HEK293 (cell line): Measurements from ENCODE around the gene DUSP1.

ENCODE experiments used
- ATF2 ChIP-seq: fragments of 450-650 bp; formaldehyde crosslinking; IDR thresholded peaks from 2 replicates; pipeline ENCODE4 v1.5.1; 2016; ENCODE audit warnings: missing biosample characterization, missing genetic modification characterization, low read depth
- GFI1B ChIP-seq: fragments of 450-650 bp; formaldehyde crosslinking; IDR thresholded peaks from 2 replicates; pipeline ENCODE4 v1.5.1; 2016; ENCODE audit warnings: missing biosample characterization, missing genetic modification characterization
- HIC1 ChIP-seq: fragments of 450-650 bp; formaldehyde crosslinking; IDR thresholded peaks from 2 replicates; pipeline ENCODE4 v1.5.1; 2016; ENCODE audit warnings: missing biosample characterization, missing genetic modification characterization
- KLF10 ChIP-seq: fragments of 450-650 bp; IDR thresholded peaks from 2 replicates; pipeline ENCODE4 v1.5.1; 2018; ENCODE audit warnings: missing biosample characterization, mild to moderate bottlenecking, missing genetic modification characterization
- KLF9 ChIP-seq: fragments of 450-650 bp; formaldehyde crosslinking; IDR thresholded peaks from 2 replicates; pipeline ENCODE4 v1.5.1; 2016; ENCODE audit warnings: missing biosample characterization, missing genetic modification characterization, low read depth
- MEIS1 ChIP-seq: sonication (generic); formaldehyde crosslinking; IDR thresholded peaks from 2 replicates; pipeline ENCODE4 v1.8.1; 2022; ENCODE audit warnings: missing genetic modification reagents, mild to moderate bottlenecking, borderline replicate concordance
- SCRT2 ChIP-seq: fragments of 450-650 bp; formaldehyde crosslinking; IDR thresholded peaks from 2 replicates; pipeline ENCODE4 v1.5.1; 2016; ENCODE audit warnings: missing biosample characterization, missing genetic modification characterization
- TCF7L2 ChIP-seq: IDR thresholded peaks from 2 replicates; pipeline ENCODE4 v1.6.1; 2011; ENCODE audit warnings: low read depth, mild to moderate bottlenecking, inconsistent platforms, low read length, moderate library complexity, borderline replicate concordance
- YY1 ChIP-seq: fragments of 450-650 bp; formaldehyde crosslinking; IDR thresholded peaks from 2 replicates; pipeline ENCODE4 v1.5.1; 2018; ENCODE audit warnings: missing biosample characterization, missing genetic modification characterization
- ZBTB26 ChIP-seq: fragments of 450-650 bp; formaldehyde crosslinking; optimal IDR thresholded peaks from 2 replicates; pipeline ENCODE3; 2016; ENCODE audit warnings: missing biosample characterization, mild to moderate bottlenecking, missing genetic modification characterization
- ZBTB44 ChIP-seq: fragments of 450-650 bp; IDR thresholded peaks from 2 replicates; pipeline ENCODE4 v1.5.1; 2018; ENCODE audit warnings: missing biosample characterization, mild to moderate bottlenecking, missing genetic modification characterization
- ZNF184 ChIP-seq: fragments of 450-650 bp; IDR thresholded peaks from 2 replicates; pipeline ENCODE4 v1.5.1; 2018; ENCODE audit warnings: missing biosample characterization, mild to moderate bottlenecking, missing genetic modification characterization
- ZNF274 ChIP-seq, 2 experiments: fragments of 200-500 bp in 1 of 2; fragments of 450-650 bp in 1 of 2; sonication (Bioruptor generic) in 1 of 2; formaldehyde crosslinking in 1 of 2; IDR thresholded peaks; 2 replicates each; pipeline versions ENCODE4 v1.5.1 to v1.6.1; 2014 to 2016; ENCODE audit warnings: borderline replicate concordance in 1 of 2, inconsistent platforms in 1 of 2, low read length in 1 of 2, missing biosample characterization in 1 of 2, missing genetic modification characterization in 1 of 2
- ZNF292 ChIP-seq: fragments of 450-650 bp; formaldehyde crosslinking; IDR thresholded peaks from 2 replicates; pipeline ENCODE4 v1.5.1; 2016; ENCODE audit warnings: low read depth, missing biosample characterization, missing genetic modification characterization, borderline replicate concordance
- ZNF548 ChIP-seq: fragments of 450-650 bp; formaldehyde crosslinking; IDR thresholded peaks from 2 replicates; pipeline ENCODE4 v1.5.1; 2016; ENCODE audit warnings: missing biosample characterization, missing genetic modification characterization
- ZNF571 ChIP-seq: fragments of 450-650 bp; formaldehyde crosslinking; IDR thresholded peaks from 2 replicates; pipeline ENCODE4 v1.5.0; 2017; ENCODE audit warnings: missing biosample characterization, missing genetic modification characterization
- ZNF580 ChIP-seq: fragments of 450-650 bp; formaldehyde crosslinking; IDR thresholded peaks from 2 replicates; pipeline ENCODE4 v1.5.1; 2016; ENCODE audit warnings: missing biosample characterization, missing genetic modification characterization
- ZNF585B ChIP-seq: fragments of 450-650 bp; formaldehyde crosslinking; IDR thresholded peaks from 2 replicates; pipeline ENCODE4 v1.5.1; 2016; ENCODE audit warnings: missing biosample characterization, missing genetic modification characterization
- ZNF610 ChIP-seq: fragments of 450-650 bp; formaldehyde crosslinking; IDR thresholded peaks from 2 replicates; pipeline ENCODE4 v1.5.1; 2016; ENCODE audit warnings: missing biosample characterization, missing genetic modification characterization, borderline replicate concordance
- ZNF623 ChIP-seq: fragments of 450-650 bp; formaldehyde crosslinking; IDR thresholded peaks from 2 replicates; pipeline ENCODE4 v1.5.1; 2016; ENCODE audit warnings: missing biosample characterization, missing genetic modification characterization
- ZNF639 ChIP-seq: fragments of 450-650 bp; formaldehyde crosslinking; IDR thresholded peaks from 2 replicates; pipeline ENCODE4 v1.5.1; 2016; ENCODE audit warnings: missing biosample characterization, missing genetic modification characterization
- ZNF645 ChIP-seq: fragments of 450-650 bp; formaldehyde crosslinking; IDR thresholded peaks from 2 replicates; pipeline ENCODE4; 2016; ENCODE audit warnings: missing biosample characterization, missing genetic modification characterization
- ZNF704 ChIP-seq: fragments of 450-650 bp; formaldehyde crosslinking; IDR thresholded peaks from 2 replicates; pipeline ENCODE4 v1.5.1; 2016; ENCODE audit warnings: missing biosample characterization, missing genetic modification characterization
- ZNF768 ChIP-seq: fragments of 450-650 bp; formaldehyde crosslinking; IDR thresholded peaks from 2 replicates; pipeline ENCODE4 v1.5.1; 2018; ENCODE audit warnings: missing biosample characterization, mild to moderate bottlenecking, missing genetic modification characterization
- ZNF837 ChIP-seq: fragments of 450-650 bp; formaldehyde crosslinking; IDR thresholded peaks from 2 replicates; pipeline ENCODE4 v1.5.1; 2016; ENCODE audit warnings: missing biosample characterization, missing genetic modification characterization

The DUSP1 gene

GRCh38 chr5:172770675-172771438 is at the start of gene DUSP1 (continued):
- TF ChIP-seq ZNF274 (IDR thresholded peaks at IDR 0.05; ENCODE audit: low read length), result no peak
- no peak for TF ChIP-seq ZNF274 (tag by site-specific recombination; IDR thresholded peaks at IDR 0.05; ENCODE audit: borderline replicate concordance)
- no peak for TF ChIP-seq ZNF704 (tag by site-specific recombination)
- no peak for TF ChIP-seq GFI1B
- TF ChIP-seq YY1 (tag by site-specific recombination), result peak; percentile 51; the same call in 1 of the 2 replicates
- peak; percentile 89 for TF ChIP-seq ZNF610 (tag by site-specific recombination)
- peak; percentile 98 for TF ChIP-seq ATF2 (tag by site-specific recombination)
- no peak for TF ChIP-seq ZNF585B (tag by site-specific recombination)
- TF ChIP-seq ZNF548 (tag by site-specific recombination), result no peak
- no peak for TF ChIP-seq TCF7L2
- TF ChIP-seq ZNF580 (tag by site-specific recombination), result peak; percentile 41; the same call in 1 of the 2 replicates
- no peak; the same call in 1 of the 2 replicates for TF ChIP-seq ZNF768
- peak; percentile 91 for TF ChIP-seq KLF10
- 0 out of 2 replicates have a peak, but pooled peaks have one; percentile 34 for TF ChIP-seq ZNF837 (tag by site-specific recombination)
- TF ChIP-seq ZBTB44, result peak; percentile 66; the same call in 1 of the 2 replicates
- TF ChIP-seq ZNF639, result peak; percentile 75
- peak; percentile 87 for TF ChIP-seq HIC1 (tag by site-specific recombination)
- TF ChIP-seq MEIS1 (CRISPR knock-in tag), result peak; percentile 39; the same call in 1 of the 2 replicates
- TF ChIP-seq ZNF623 (tag by site-specific recombination), result peak; percentile 23; the same call in 1 of the 2 replicates
- TF ChIP-seq ZBTB26 (tag by site-specific recombination), result peak; percentile 85
- TF ChIP-seq ZNF571 (tag by site-specific recombination), result no peak
- no peak for TF ChIP-seq ZNF292
- TF ChIP-seq ZNF645 (tag by site-specific recombination), result peak; percentile 93; the same call in 1 of the 2 replicates
- TF ChIP-seq ZNF184 (tag by site-specific recombination), result peak; percentile 73; the same call in 1 of the 2 replicates
- TF ChIP-seq SCRT2 (tag by site-specific recombination), result no peak; the same call in 1 of the 2 replicates
- TF ChIP-seq KLF9 (tag by site-specific recombination), result peak; percentile 39; the same call in 1 of the 2 replicates
